Measurements from ENCODE around the gene UBA52. TPM values are rescaled to one million over a fixed set of nuclear protein-coding genes. Genes with fewer than 3 reads are reported as not detected.
A peak's percentile ranks its signal among the peaks of the same experiment; 100 is the strongest.

The UBA52 gene
- total and polyA plus RNA-seq, 2 of the 13 experiments (the other 11 are each of a cell fraction or from before 2014, with no cell fraction given) = 959 to 1,782 TPM

- TF ChIP-seq GRHL1 (CRISPR knock-in tag; conservative IDR thresholded peaks at IDR 0.05) = no peak
- TF ChIP-seq PLRG1 (conservative IDR thresholded peaks at IDR 0.05) = no peak
- TF ChIP-seq, protein P1, sequence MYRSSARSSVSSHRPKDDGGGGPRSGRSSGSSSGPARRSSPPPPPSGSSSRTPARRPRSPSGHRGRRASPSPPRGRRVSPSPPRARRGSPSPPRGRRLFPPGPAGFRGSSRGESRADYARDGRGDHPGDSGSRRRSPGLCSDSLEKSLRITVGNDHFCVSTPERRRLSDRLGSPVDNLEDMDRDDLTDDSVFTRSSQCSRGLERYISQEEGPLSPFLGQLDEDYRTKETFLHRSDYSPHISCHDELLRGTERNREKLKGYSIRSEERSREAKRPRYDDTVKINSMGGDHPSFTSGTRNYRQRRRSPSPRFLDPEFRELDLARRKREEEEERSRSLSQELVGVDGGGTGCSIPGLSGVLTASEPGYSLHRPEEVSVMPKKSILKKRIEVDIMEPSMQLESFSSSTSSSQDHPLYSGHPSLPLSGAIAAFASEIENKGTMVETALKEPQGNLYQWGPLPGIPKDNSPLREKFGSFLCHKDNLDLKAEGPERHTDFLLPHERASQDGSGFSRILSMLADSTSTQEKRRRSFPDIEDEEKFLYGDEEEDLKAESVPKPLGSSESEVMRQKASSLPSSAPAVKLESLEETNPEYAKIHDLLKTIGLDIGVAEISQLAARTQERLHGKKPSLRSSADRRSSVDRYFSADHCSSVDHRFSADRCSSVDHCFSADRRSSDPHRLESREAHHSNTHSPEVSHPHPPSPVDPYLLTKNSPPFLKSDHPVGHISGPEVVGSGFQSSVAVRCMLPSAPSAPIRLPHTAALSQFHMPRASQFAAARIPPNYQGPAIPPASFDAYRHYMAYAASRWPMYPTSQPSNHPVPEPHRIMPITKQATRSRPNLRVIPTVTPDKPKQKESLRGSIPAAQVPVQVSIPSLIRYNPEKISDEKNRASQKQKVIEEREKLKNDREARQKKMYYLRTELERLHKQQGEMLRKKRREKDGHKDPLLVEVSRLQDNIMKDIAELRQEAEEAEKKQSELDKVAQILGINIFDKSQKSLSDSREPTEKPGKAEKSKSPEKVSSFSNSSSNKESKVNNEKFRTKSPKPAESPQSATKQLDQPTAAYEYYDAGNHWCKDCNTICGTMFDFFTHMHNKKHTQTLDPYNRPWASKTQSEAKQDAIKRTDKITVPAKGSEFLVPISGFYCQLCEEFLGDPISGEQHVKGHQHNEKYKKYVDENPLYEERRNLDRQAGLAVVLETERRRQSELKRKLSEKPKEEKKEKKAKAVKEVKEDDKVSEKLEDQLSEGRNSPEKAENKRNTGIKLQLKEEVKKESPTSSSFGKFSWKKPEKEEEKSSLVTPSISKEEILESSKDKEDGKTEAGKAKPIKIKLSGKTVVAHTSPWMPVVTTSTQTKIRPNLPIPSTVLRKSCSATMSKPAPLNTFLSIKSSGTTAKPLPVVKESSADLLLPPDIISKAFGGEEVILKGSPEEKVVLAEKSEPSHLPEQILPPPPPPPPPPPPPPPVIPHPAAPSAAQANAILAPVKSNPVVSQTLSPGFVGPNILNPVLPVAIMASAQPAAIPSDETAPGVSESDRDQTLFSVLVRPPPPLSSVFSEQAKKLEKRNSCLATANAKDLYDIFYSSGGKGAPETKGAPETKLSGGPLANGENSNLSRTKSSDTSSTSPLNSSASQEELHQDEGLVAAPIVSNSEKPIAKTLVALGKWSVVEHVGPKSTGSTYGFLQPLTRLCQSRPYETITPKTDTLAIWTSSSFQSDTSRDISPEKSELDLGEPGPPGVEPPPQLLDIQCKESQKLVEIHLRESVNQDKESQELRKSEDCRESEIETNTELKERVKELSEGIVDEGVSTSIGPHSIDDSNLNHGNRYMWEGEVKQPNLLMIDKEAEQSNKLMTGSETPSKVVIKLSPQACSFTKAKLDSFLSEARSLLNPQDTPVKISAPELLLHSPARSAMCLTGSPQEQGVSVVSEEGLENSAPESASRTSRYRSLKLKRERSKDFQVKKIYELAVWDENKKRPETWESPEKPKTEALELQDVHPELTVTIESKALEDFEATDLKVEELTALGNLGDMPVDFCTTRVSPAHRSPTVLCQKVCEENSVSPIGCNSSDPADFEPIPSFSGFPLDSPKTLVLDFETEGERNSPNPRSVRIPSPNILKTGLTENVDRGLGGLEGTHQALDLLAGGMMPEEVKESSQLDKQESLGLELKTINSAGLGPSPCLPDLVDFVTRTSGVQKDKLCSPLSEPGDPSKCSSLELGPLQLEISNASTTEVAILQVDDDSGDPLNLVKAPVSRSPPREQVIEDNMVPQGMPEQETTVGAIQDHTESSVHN (CRISPR knock-in tag; IDR thresholded peaks at IDR 0.05) = peak; percentile 77; the same call in 1 of the 2 replicates
- peak; percentile 66; the same call in 1 of the 2 replicates for TF ChIP-seq CCDC6 (CRISPR knock-in tag; IDR thresholded peaks at IDR 0.05)
- TF ChIP-seq ZNF12 (CRISPR knock-in tag; IDR thresholded peaks at IDR 0.05) = peak; percentile 87
- TF ChIP-seq HHEX (CRISPR knock-in tag; IDR thresholded peaks at IDR 0.05) = no peak
- peak; percentile 91 for TF ChIP-seq ZNF331 (CRISPR knock-in tag; IDR thresholded peaks at IDR 0.05)
- TF ChIP-seq ZNF441 (CRISPR knock-in tag; IDR thresholded peaks at IDR 0.05; ENCODE audit: borderline replicate concordance) = peak; percentile 44; the same call in 1 of the 2 replicates
- peak; percentile 61; the same call in 1 of the 2 replicates for TF ChIP-seq HMG20B (CRISPR knock-in tag; conservative IDR thresholded peaks at IDR 0.05)
- TF ChIP-seq U2AF1 (optimal IDR thresholded peaks at IDR 0.05; ENCODE audit: low read depth, low read length) = peak; percentile 63
- TF ChIP-seq CBFB (CRISPR knock-in tag; IDR thresholded peaks at IDR 0.05) = peak; percentile 86; the same call in 1 of the 2 replicates
- no peak for TF ChIP-seq ZNF496 (CRISPR knock-in tag; IDR thresholded peaks at IDR 0.05; ENCODE audit: insufficient replicate concordance)
- TF ChIP-seq HOXA5 (CRISPR knock-in tag; IDR thresholded peaks at IDR 0.05) = 0 out of 2 replicates have a peak, but pooled peaks have one; percentile 43
- TF ChIP-seq, protein P2, sequence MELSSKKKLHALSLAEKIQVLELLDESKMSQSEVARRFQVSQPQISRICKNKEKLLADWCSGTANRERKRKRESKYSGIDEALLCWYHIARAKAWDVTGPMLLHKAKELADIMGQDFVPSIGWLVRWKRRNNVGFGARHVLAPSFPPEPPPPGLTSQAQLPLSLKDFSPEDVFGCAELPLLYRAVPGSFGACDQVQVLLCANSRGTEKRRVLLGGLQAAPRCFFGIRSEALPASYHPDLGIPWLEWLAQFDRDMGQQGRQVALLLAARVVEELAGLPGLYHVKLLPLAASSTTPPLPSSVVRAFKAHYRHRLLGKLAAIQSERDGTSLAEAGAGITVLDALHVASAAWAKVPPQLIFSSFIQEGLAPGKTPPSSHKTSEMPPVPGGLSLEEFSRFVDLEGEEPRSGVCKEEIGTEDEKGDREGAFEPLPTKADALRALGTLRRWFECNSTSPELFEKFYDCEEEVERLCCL (CRISPR knock-in tag; IDR thresholded peaks at IDR 0.05; ENCODE audit: borderline replicate concordance) = no peak; the same call in 1 of the 2 replicates
- no peak; the same call in 1 of the 2 replicates for TF ChIP-seq ARNT2 (CRISPR knock-in tag; IDR thresholded peaks at IDR 0.05; ENCODE audit: low read depth)
- no peak for TF ChIP-seq SOX13 (IDR thresholded peaks at IDR 0.05)
- TF ChIP-seq SOX13 (CRISPR knock-in tag; conservative IDR thresholded peaks at IDR 0.05 in 1 of 2, IDR thresholded peaks at IDR 0.05 in 1 of 2) = no peak
Observed at GRCh38 chr19:18588611-18589379, 17.1 kb downstream of the UBA52 start, which contains the start of gene REX1BD (continued).
